Natural killer cell (primary cell): ENCODE data around the gene GDPD1. TPM values are rescaled to one million over a fixed set of nuclear protein-coding genes. Genes with fewer than 3 reads are reported as not detected.

Experiments used
- ATAC-seq, 3 donors: fragments of 150-1000 bp in 2 of 3; fragments of 200-7000 bp in 1 of 3; cut with Tn5 transposase; 1 replicate in 1 of 3; 2 replicates in 2 of 3; pipeline ENCODE4 v1.10.0; 2021; ENCODE audit warnings: mild to moderate bottlenecking in 2 of 3, moderate library complexity in 2 of 3
- DNase-seq, 2 donors: peaks; one replicate each; pipeline versions ENCODE4 v3.0.0 to v3.0.0-alpha.2; 2013 to 2021; ENCODE audit warnings: mixed read lengths in 1 of 2
- H3K27ac ChIP-seq: one replicate; pipeline ENCODE4 v1.5.1; 2013; ENCODE audit warnings: mild to moderate bottlenecking, low read length
- H3K27me3 ChIP-seq: one replicate; pipeline ENCODE4 v1.6.1; 2013; ENCODE audit warnings: low read length; ENCODE audit not compliant: control insufficient read depth, insufficient read depth
- H3K36me3 ChIP-seq: one replicate; pipeline ENCODE4 v1.6.1; 2013; ENCODE audit warnings: low read length; ENCODE audit not compliant: control insufficient read depth, insufficient read depth
- H3K4me1 ChIP-seq: one replicate; pipeline ENCODE4 v1.6.1; 2013; ENCODE audit warnings: low read length; ENCODE audit not compliant: control insufficient read depth, insufficient read depth
- H3K4me3 ChIP-seq: one replicate; pipeline ENCODE4 v1.5.1; 2013; ENCODE audit warnings: low read length
- H3K9me3 ChIP-seq: one replicate; pipeline ENCODE4 v1.6.1; 2013; ENCODE audit warnings: low read length; ENCODE audit not compliant: control insufficient read depth, insufficient read depth
- H3K27ac Mint-ChIP-seq, 2 donors: one replicate each; pipeline ENCODE4 v1.8.0; 2022; ENCODE audit warnings: mild to moderate bottlenecking in 2 of 2, mixed read lengths in 2 of 2, moderate library complexity in 1 of 2
- H3K27me3 Mint-ChIP-seq, 2 donors: one replicate each; pipeline ENCODE4 v1.8.0; 2022; ENCODE audit warnings: low read depth in 2 of 2, mixed read lengths in 2 of 2
- H3K36me3 Mint-ChIP-seq: one replicate; pipeline ENCODE4 v1.8.0; 2022; ENCODE audit warnings: mixed read lengths
- H3K4me1 Mint-ChIP-seq, 2 donors: one replicate each; pipeline ENCODE4 v1.8.0; 2022; ENCODE audit warnings: mixed read lengths in 2 of 2
- H3K4me3 Mint-ChIP-seq: one replicate; pipeline ENCODE4 v1.8.0; 2022; ENCODE audit warnings: mild to moderate bottlenecking, moderate library complexity, mixed read lengths
- H3K9me3 Mint-ChIP-seq, 2 donors: one replicate each; pipeline ENCODE4 v1.8.0; 2022; ENCODE audit warnings: mixed read lengths in 2 of 2
- CTCF ChIP-seq: fragments of 200-600 bp; IDR thresholded peaks from one replicate; pipeline ENCODE4 v1.8.0; 2022; ENCODE audit warnings: antibody characterized with exemption
- WGBS: methylation state at CpG from one replicate; pipeline ENCODE4 v1.1.7; 2013; ENCODE audit warnings: missing lambda C conversion rate; ENCODE audit not compliant: insufficient coverage; 5-methylcytosine and 5-hydroxymethylcytosine counted together
- intact Hi-C: fragments of 100-400 bp; cut with micrococcal nuclease; formaldehyde crosslinking; loops from one replicate; pipeline ENCODE4 v1.14.2; 2022
- total RNA-seq, 4 donors: library from RNA; stranded (reverse); fragments of 120-200 nt in 1 of 4; gene quantifications; one replicate each; pipeline versions ENCODE4 v1.2.3 to v1.2.4, GENCODE V29; 2013 to 2022

Gene GDPD1
- total RNA-seq, 3 donors from 2014 or later (not counting 1 experiment from before 2014, with no cell fraction given), result 4.0 to 5.3 (median 5.1) TPM

GRCh38 chr17:59230764-59231163 lies 10.5 kb downstream of the GDPD1 start:
- DNase-seq (no peak), ATAC-seq (no peak)
- no peaks in the 10 kb centered on the region for H3K36me3 ChIP-seq
- Mint-ChIP-seq H3K27ac (no peak overlapping the region), H3K27me3 (no peaks in the 10 kb centered on the region), H3K4me1 (peaks cover 0 to 4% of the 10 kb centered on the region in 2 donors), H3K9me3 (no peaks in the 10 kb centered on the region), H3K36me3 (no peaks in the 10 kb centered on the region), H3K4me3 (no peak overlapping the region)
- no peak overlapping the region for H3K4me3 ChIP-seq
- H3K27me3 ChIP-seq, result no peaks in the 10 kb centered on the region
- TF ChIP-seq CTCF, result no peak
- intact Hi-C loops, result no loop called here
- no peaks in the 10 kb centered on the region for H3K9me3 ChIP-seq
- H3K27ac ChIP-seq, result no peak overlapping the region
- WGBS, result 90% methylated on average over 3 of the region's 3 CpGs
- H3K4me1 ChIP-seq, result no peaks in the 10 kb centered on the region

- Histone ChIP-seq H3K9me3 (no peaks in the 10 kb centered on the region), H3K36me3 (no peaks in the 10 kb centered on the region), H3K27me3 (no peaks in the 10 kb centered on the region), H3K4me1 (no peaks in the 10 kb centered on the region), H3K27ac (no peak overlapping the region), H3K4me3 (no peak overlapping the region)
- H3K4me3 Mint-ChIP-seq, result no peak overlapping the region
- H3K36me3 Mint-ChIP-seq, result no peaks in the 10 kb centered on the region
- H3K27ac Mint-ChIP-seq, result no peak overlapping the region
- no peaks in the 10 kb centered on the region for H3K9me3 Mint-ChIP-seq
- ATAC-seq, result no peak
- no peaks in the 10 kb centered on the region for H3K27me3 Mint-ChIP-seq
- H3K4me1 Mint-ChIP-seq, result peaks cover 0 to 4% of the 10 kb centered on the region in 2 donors
- TF ChIP-seq CTCF, result no peak
- intact Hi-C loops, result no loop called here
- DNase-seq, result no peak
Measured at GRCh38 chr17:59234631-59235030, 14.3 kb downstream of the GDPD1 start.

- no peaks in the 10 kb centered on the region for H3K9me3 ChIP-seq
- H3K4me3 Mint-ChIP-seq, result no peak overlapping the region
- WGBS, result 100% methylated on average over 2 of the region's 2 CpGs
- H3K36me3 Mint-ChIP-seq, result no peaks in the 10 kb centered on the region
- H3K27ac ChIP-seq, result no peak overlapping the region
- H3K36me3 ChIP-seq, result no peaks in the 10 kb centered on the region
- no peaks in the 10 kb centered on the region for H3K27me3 ChIP-seq
- no peak overlapping the region for H3K27ac Mint-ChIP-seq
- H3K27me3 Mint-ChIP-seq, result no peaks in the 10 kb centered on the region
- H3K9me3 Mint-ChIP-seq, result no peaks in the 10 kb centered on the region
- ATAC-seq (no peak), DNase-seq (no peak)
- no peak for TF ChIP-seq CTCF
- intact Hi-C loops, result no loop called here
- no peaks in the 10 kb centered on the region for H3K4me1 Mint-ChIP-seq
- no peaks in the 10 kb centered on the region for H3K4me1 ChIP-seq
- no peak overlapping the region for H3K4me3 ChIP-seq
Measured at GRCh38 chr17:59238906-59239305, 18.6 kb downstream of the GDPD1 start.

GRCh38 chr17:59244081-59244480 lies 23.8 kb downstream of the GDPD1 start:
- H3K36me3 Mint-ChIP-seq, result no peaks in the 10 kb centered on the region
- H3K27ac ChIP-seq, result no peak overlapping the region
- no peak for DNase-seq
- no peaks in the 10 kb centered on the region for H3K4me1 Mint-ChIP-seq
- 94% methylated on average over 6 of the region's 6 CpGs for WGBS
- no peak overlapping the region for H3K4me3 Mint-ChIP-seq
- no peaks in the 10 kb centered on the region for H3K36me3 ChIP-seq
- H3K9me3 Mint-ChIP-seq, result no peaks in the 10 kb centered on the region
- no peaks in the 10 kb centered on the region for H3K27me3 Mint-ChIP-seq
- no peak overlapping the region for H3K27ac Mint-ChIP-seq
- H3K4me1 ChIP-seq, result no peaks in the 10 kb centered on the region
- no peak overlapping the region for H3K4me3 ChIP-seq
- no peak for TF ChIP-seq CTCF
- H3K27me3 ChIP-seq, result no peaks in the 10 kb centered on the region
- no peak for ATAC-seq
- no peaks in the 10 kb centered on the region for H3K9me3 ChIP-seq
- intact Hi-C loops, result no loop called here
